ENCODE measurements around the gene PTPN9. TPM values are rescaled to one million over a fixed set of nuclear protein-coding genes. Genes with fewer than 3 reads are reported as not detected.

Gene PTPN9
- polyA plus RNA-seq (32.8 to 45.9 TPM (median 34.7 TPM) in 3 replicates), polyA minus RNA-seq (39.1 to 96.6 TPM (median 43.3 TPM) in 3 replicates)
- polyA plus RNA-seq (2011; ENCODE audit: low read depth), result 6.7 TPM
- polyA plus RNA-seq (2011; cell fraction: cytosol; rRNA removed), result 29.4 and 40.7 TPM in 2 replicates
- 28.6 and 29.0 TPM in 2 replicates for polyA plus RNA-seq (2011; cell fraction: nucleus; rRNA removed)
- polyA plus RNA-seq (2012; ENCODE audit: low replicate concordance), result 11.1 and 24.2 TPM in 2 replicates
- 28.2 TPM for polyA minus RNA-seq (2011; cell fraction: cytosol; rRNA and poly(A)+ RNA removed)
- polyA minus RNA-seq (2011; cell fraction: nucleus; rRNA and poly(A)+ RNA removed), result 13.7 and 28.0 TPM in 2 replicates

DNA sequence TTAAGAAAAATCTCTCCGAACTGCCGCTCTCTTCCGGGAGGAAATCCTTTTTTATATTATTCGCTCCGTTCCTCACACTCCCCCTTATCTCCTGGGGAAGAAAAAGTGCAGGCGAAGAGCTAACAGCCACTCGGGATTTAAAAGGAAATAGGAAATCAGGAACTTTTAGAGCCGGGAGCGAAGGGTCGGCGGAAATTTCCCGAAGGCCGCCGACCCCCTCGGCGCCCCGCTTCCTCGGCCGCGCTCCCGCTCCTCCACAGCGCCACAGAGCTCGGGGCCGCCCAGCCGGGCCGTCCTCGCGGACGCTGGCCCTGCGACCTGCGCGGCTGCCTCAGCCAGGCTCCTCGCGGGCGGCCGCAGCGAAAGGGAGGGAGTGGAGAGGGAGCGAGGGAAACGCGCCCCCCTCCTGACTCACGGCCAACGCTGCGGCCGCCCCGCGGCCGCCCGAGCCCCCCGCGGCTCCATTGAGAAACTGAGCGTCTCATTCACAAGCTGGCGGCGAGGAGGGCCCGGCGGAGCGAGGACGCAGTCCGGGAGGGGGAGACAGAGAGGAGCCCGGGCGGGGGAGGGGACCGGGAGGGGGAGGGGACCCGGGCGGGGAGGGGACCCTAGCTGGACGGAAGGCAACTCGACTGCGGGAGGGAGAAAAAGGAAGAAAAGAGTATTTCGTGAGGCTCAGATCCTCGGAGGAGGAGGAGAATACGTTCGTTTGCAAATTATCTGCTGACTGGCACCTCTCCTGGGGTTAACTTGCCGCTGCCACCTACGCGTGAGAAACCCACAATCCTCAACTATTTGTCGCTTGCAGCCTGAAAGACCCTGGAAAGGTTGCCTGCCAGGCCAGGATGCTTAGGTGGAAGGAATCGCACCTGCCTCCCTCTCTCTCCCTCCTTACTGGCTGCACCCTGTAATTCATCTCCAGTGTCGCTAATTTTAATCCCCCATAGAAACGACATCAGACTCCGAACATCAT, at the start of gene PTPN9:
Gene PTPN9, minus strand, starts transcription at position 368 of the 973 bp plus-strand sequence. CDS start 539 bp downstream, outside the sequence.
- TF ChIP-seq, protein P1, sequence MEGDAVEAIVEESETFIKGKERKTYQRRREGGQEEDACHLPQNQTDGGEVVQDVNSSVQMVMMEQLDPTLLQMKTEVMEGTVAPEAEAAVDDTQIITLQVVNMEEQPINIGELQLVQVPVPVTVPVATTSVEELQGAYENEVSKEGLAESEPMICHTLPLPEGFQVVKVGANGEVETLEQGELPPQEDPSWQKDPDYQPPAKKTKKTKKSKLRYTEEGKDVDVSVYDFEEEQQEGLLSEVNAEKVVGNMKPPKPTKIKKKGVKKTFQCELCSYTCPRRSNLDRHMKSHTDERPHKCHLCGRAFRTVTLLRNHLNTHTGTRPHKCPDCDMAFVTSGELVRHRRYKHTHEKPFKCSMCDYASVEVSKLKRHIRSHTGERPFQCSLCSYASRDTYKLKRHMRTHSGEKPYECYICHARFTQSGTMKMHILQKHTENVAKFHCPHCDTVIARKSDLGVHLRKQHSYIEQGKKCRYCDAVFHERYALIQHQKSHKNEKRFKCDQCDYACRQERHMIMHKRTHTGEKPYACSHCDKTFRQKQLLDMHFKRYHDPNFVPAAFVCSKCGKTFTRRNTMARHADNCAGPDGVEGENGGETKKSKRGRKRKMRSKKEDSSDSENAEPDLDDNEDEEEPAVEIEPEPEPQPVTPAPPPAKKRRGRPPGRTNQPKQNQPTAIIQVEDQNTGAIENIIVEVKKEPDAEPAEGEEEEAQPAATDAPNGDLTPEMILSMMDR (optimal IDR thresholded peaks at IDR 0.05 in 1 of 3, IDR thresholded peaks at IDR 0.05 in 1 of 3, conservative IDR thresholded peaks at IDR 0.05 in 1 of 3; ENCODE audit: extremely low read depth in 1 of 3, insufficient read depth in 2 of 3, low read length in 3 of 3), result peak in 2 of 3 experiments; percentile 36 to 51
- no peak for TF ChIP-seq EZH2 (IDR thresholded peaks at IDR 0.05; ENCODE audit: low read length)
- Histone ChIP-seq H3K79me2 (ENCODE audit: control insufficient read depth, insufficient read depth, low read length) (peaks cover 40% of the 10 kb centered on the region), H4K20me1 (ENCODE audit: control insufficient read depth, extremely low read depth, insufficient read depth, low read length) (no peaks in the 10 kb centered on the region), H3K9ac (ENCODE audit: control insufficient read depth, extremely low read depth, insufficient read depth, low read length) (peak within 1 kb of the TSS; percentile 89), H3K9me3 (ENCODE audit: control insufficient read depth, low read depth, low read length) (no peaks in the 10 kb centered on the region), H3K36me3 (ENCODE audit: control insufficient read depth in 2 of 2, extremely low read depth in 1 of 2, insufficient read depth in 2 of 2, low read length in 2 of 2) (no peaks in the 10 kb centered on the region), H3K4me3 (ENCODE audit: control insufficient read depth in 2 of 3, extremely low read depth in 1 of 3, insufficient read depth in 2 of 3, low read depth in 1 of 3, low read length in 3 of 3) (peak within 1 kb of the TSS; percentile 71 to 93 (median 72)), H3K27me3 (ENCODE audit: control insufficient read depth, extremely low read depth, insufficient read depth, low read length) (no peaks in the 10 kb centered on the region), H3K27ac (ENCODE audit: control insufficient read depth, insufficient read depth, low read length) (peak within 1 kb of the TSS; percentile 85), H3K4me2 (ENCODE audit: control insufficient read depth, extremely low read depth, insufficient read depth, low read depth, low read length) (peak within 1 kb of the TSS; percentile 99), H2AFZ (ENCODE audit: control insufficient read depth, low read length) (peak within 1 kb of the TSS; percentile 97), H3K9me1 (ENCODE audit: control insufficient read depth, extremely low read depth, insufficient read depth, low read length) (no peaks in the 10 kb centered on the region), H3K4me1 (ENCODE audit: control insufficient read depth, extremely low read depth, insufficient read depth, low read length) (peaks cover 12% of the 10 kb centered on the region)
- FAIRE-seq, result no peak
- dilution Hi-C loops (cut with MboI; ENCODE audit: extremely low pct_ligation_motif_present, low sequenced_read_pairs), result no loop called here
- DNase-seq (ENCODE audit: low read depth, low spot score), result no peak

DNA sequence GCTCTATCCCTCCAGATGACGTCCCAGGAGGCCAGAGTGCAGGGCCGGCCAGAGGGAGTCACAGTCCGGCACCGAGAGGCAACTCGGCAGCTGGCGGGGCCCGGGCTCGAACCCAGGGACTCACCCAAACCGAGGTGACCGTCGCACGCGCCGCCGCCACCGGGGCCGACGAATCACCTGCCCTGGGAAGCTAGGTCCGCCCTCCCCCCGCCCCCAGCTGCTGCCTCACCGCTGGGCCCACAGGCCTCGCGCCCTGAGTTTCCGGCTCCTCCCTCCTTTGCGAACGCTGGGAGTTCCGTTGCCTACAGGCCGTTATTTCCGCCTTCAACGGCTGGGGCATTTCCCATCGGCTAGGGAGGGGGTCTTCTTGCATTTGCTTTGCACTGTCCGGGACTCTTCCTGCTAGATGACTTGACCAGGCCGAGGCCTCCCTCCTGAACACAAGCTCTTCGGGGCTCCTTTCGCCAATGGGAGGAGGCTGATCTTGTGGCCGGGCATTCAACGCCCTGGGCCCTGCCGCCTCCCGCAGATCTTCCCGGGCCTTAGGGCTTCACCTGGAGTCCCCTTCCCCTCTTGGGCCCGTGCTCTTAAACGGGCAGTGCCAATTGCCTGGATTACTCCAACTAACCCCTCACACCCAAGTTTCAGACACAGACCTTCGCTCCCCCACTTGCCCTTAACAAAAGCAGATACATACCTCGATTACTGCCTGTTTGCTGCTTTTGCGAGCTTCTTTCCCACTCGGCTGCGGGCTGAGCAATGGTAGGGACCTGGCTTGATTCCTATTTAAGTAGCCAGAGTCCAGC, 46.6 kb upstream of the PTPN9 start, which contains the start of gene SNUPN:
Gene SNUPN, minus strand, starts transcription at position 184 of the 806 bp plus-strand sequence. CDS start 4,674 bp downstream, outside the sequence.
- Histone ChIP-seq H4K20me1 (ENCODE audit: control insufficient read depth, extremely low read depth, insufficient read depth, low read length) (no peaks in the 10 kb centered on the region), H2AFZ (ENCODE audit: control insufficient read depth, low read length) (peak within 1 kb of the TSS; percentile 88), H3K79me2 (ENCODE audit: control insufficient read depth, insufficient read depth, low read length) (no peaks in the 10 kb centered on the region), H3K36me3 (ENCODE audit: control insufficient read depth in 2 of 2, extremely low read depth in 1 of 2, insufficient read depth in 2 of 2, low read length in 2 of 2) (no peaks in the 10 kb centered on the region), H3K9me1 (ENCODE audit: control insufficient read depth, extremely low read depth, insufficient read depth, low read length) (no peaks in the 10 kb centered on the region), H3K4me1 (ENCODE audit: control insufficient read depth, extremely low read depth, insufficient read depth, low read length) (peaks cover 26% of the 10 kb centered on the region), H3K9ac (ENCODE audit: control insufficient read depth, extremely low read depth, insufficient read depth, low read length) (peak within 1 kb of the TSS; percentile 86), H3K9me3 (ENCODE audit: control insufficient read depth, low read depth, low read length) (no peaks in the 10 kb centered on the region), H3K27me3 (ENCODE audit: control insufficient read depth, extremely low read depth, insufficient read depth, low read length) (no peaks in the 10 kb centered on the region), H3K27ac (ENCODE audit: control insufficient read depth, insufficient read depth, low read length) (peak within 1 kb of the TSS; percentile 87), H3K4me3 (ENCODE audit: control insufficient read depth in 2 of 3, extremely low read depth in 1 of 3, insufficient read depth in 2 of 3, low read depth in 1 of 3, low read length in 3 of 3) (peak within 1 kb of the TSS; percentile 71 to 94 (median 73)), H3K4me2 (ENCODE audit: control insufficient read depth, extremely low read depth, insufficient read depth, low read depth, low read length) (peak within 1 kb of the TSS; percentile 92)
- no peak for DNase-seq (ENCODE audit: low read depth, low spot score)
- dilution Hi-C loops (cut with MboI; ENCODE audit: extremely low pct_ligation_motif_present, low sequenced_read_pairs), result no loop called here
- no peak for FAIRE-seq
- no peak for TF ChIP-seq EZH2 (IDR thresholded peaks at IDR 0.05; ENCODE audit: low read length)
- TF ChIP-seq, protein P1 (optimal IDR thresholded peaks at IDR 0.05 in 1 of 3, IDR thresholded peaks at IDR 0.05 in 1 of 3, conservative IDR thresholded peaks at IDR 0.05 in 1 of 3; ENCODE audit: extremely low read depth in 1 of 3, insufficient read depth in 2 of 3, low read length in 3 of 3), result no peak

All from keratinocyte (primary cell).